H1 (cell line): ENCODE data around the gene NMD3. TPM values are rescaled to one million over a fixed set of nuclear protein-coding genes. Genes with fewer than 3 reads are reported as not detected.

Experiments
- CTCF ChIA-PET: fragments of 300-600 bp; sonication (Branson Sonifier 250); formaldehyde crosslinking; loops from one replicate; lab custom pipeline; 2021; ENCODE audit not compliant: partially characterized antibody; lab: Charles Lee
- POLR2A ChIA-PET: fragments of 300-600 bp; sonication (Branson Sonifier 250); formaldehyde crosslinking; loops from one replicate; lab custom pipeline; 2021; ENCODE audit warnings: inconsistent platforms; ENCODE audit not compliant: partially characterized antibody; lab: Charles Lee
- DNase-seq, 2 experiments: peaks; one replicate each; pipeline versions ENCODE4 v3.0.0 to v3.0.0-alpha.2; 2010 to 2022; ENCODE audit warnings: low spot score in 2 of 2, low read depth in 1 of 2, mixed read lengths in 1 of 2
- FAIRE-seq: peaks from 2 replicates; lab custom pipeline; 2011; peaks lifted over from hg19 to GRCh38; lab: Jason Lieb, UNC
- H2AFZ ChIP-seq: 2 replicates; pipeline ENCODE4 v1.8.1; 2012; ENCODE audit warnings: low read length, inconsistent platforms
- H2AK5ac ChIP-seq: 2 replicates; pipeline ENCODE4 v1.6.1; 2013; ENCODE audit warnings: low read depth, low read length
- H2BK120ac ChIP-seq: replicated peaks from 2 replicates; pipeline ENCODE3; 2013; ENCODE audit warnings: low read depth, low read length, inconsistent platforms
- H2BK12ac ChIP-seq: 2 replicates; pipeline ENCODE4 v1.6.1; 2013; ENCODE audit warnings: low read depth, low read length
- H2BK15ac ChIP-seq: 2 replicates; pipeline ENCODE4 v1.6.1; 2013; ENCODE audit warnings: low read length
- H2BK20ac ChIP-seq: 2 replicates; pipeline ENCODE4 v1.6.1; 2013; ENCODE audit warnings: low read length
- H2BK5ac ChIP-seq: 2 replicates; pipeline ENCODE4 v1.6.1; 2013; ENCODE audit warnings: low read depth, low read length
- H3K14ac ChIP-seq: 2 replicates; pipeline ENCODE4 v1.6.1; 2013; ENCODE audit warnings: inconsistent platforms; ENCODE audit not compliant: insufficient read length
- H3K18ac ChIP-seq: 2 replicates; pipeline ENCODE4 v1.6.1; 2013; ENCODE audit warnings: low read length; ENCODE audit errors: extremely low read depth
- H3K23ac ChIP-seq: 2 replicates; pipeline ENCODE4 v1.6.1; 2013; ENCODE audit warnings: inconsistent platforms; ENCODE audit not compliant: insufficient read length
- H3K23me2 ChIP-seq: 2 replicates; pipeline ENCODE4 v1.6.1; 2013; ENCODE audit warnings: low read depth, low read length
- H3K27ac ChIP-seq: 2 replicates; pipeline ENCODE4 v1.6.1; 2011; ENCODE audit warnings: low read depth, low read length, inconsistent platforms
- H3K27me3 ChIP-seq, 4 experiments: replicated peaks in 1 of 4; 1 replicate in 1 of 4; 2 replicates in 3 of 4; pipeline versions ENCODE4 v1.6.1 to v1.8.1; 2011 to 2013; ENCODE audit warnings: low read length in 3 of 4, mild to moderate bottlenecking in 3 of 4, inconsistent platforms in 2 of 4, mixed read lengths in 2 of 4, moderate library complexity in 1 of 4; ENCODE audit not compliant: control insufficient read depth in 3 of 4, insufficient read depth in 3 of 4; ENCODE audit errors: extremely low read depth in 1 of 4
- H3K36me3 ChIP-seq, 4 experiments: 2 replicates each; pipeline versions ENCODE4 v1.6.1 to v1.8.1; 2011 to 2013; ENCODE audit warnings: mild to moderate bottlenecking in 4 of 4, low read length in 3 of 4, moderate library complexity in 2 of 4, control low read depth in 1 of 4, inconsistent platforms in 1 of 4; ENCODE audit not compliant: insufficient read depth in 4 of 4, control insufficient read depth in 2 of 4
- H3K4ac ChIP-seq: replicated peaks from 2 replicates; pipeline ENCODE3; 2013; ENCODE audit warnings: low read length, low read depth, mixed read lengths, inconsistent platforms; ENCODE audit not compliant: insufficient read length
- H3K4me1 ChIP-seq, 4 experiments: replicated peaks in 1 of 4; 1 replicate in 1 of 4; 2 replicates in 3 of 4; pipeline versions ENCODE4 v1.6.1 to v1.8.1; 2011 to 2013; ENCODE audit warnings: low read length in 3 of 4, inconsistent platforms in 2 of 4, mixed read lengths in 1 of 4; ENCODE audit not compliant: insufficient read depth in 4 of 4, control insufficient read depth in 3 of 4
- H3K4me2 ChIP-seq, 2 experiments: 2 replicates each; pipeline versions ENCODE4 v1.6.1 to v1.8.1; 2011 to 2013; ENCODE audit warnings: low read depth in 2 of 2, low read length in 2 of 2, control low read depth in 1 of 2, inconsistent platforms in 1 of 2, mild to moderate bottlenecking in 1 of 2; ENCODE audit not compliant: insufficient read depth in 1 of 2
- H3K4me3 ChIP-seq, 4 experiments: fragments of 200-600, 300-600 bp in 1 of 4; sonication (generic), shearing (Covaris generic), sonication (Bioruptor Twin) in 1 of 4; 2 replicates each; pipeline versions ENCODE4 v1.5.1 to v1.8.1; 2011 to 2016; ENCODE audit warnings: low read length in 4 of 4, low read depth in 3 of 4, control low read depth in 2 of 4, inconsistent platforms in 2 of 4, mild to moderate bottlenecking in 2 of 4, mixed read lengths in 1 of 4, moderate library complexity in 1 of 4; ENCODE audit not compliant: insufficient read depth in 2 of 4; ENCODE audit errors: extremely low read depth in 1 of 4
- H3K56ac ChIP-seq: replicated peaks from 2 replicates; pipeline ENCODE3; 2013; ENCODE audit warnings: low read depth, mild to moderate bottlenecking, mixed read lengths, low read length, inconsistent platforms; ENCODE audit not compliant: insufficient read length
- H3K79me1 ChIP-seq: 2 replicates; pipeline ENCODE4 v1.6.1; 2013; ENCODE audit warnings: low read depth, low read length, control low read depth
- H3K79me2 ChIP-seq, 2 experiments: 2 replicates each; pipeline versions ENCODE4 v1.6.1 to v1.8.1; 2012 to 2013; ENCODE audit warnings: low read length in 2 of 2, mild to moderate bottlenecking in 2 of 2, inconsistent platforms in 1 of 2; ENCODE audit not compliant: insufficient read depth in 2 of 2, control insufficient read depth in 1 of 2
- H3K9ac ChIP-seq, 4 experiments: replicated peaks in 1 of 4; 1 replicate in 1 of 4; 2 replicates in 3 of 4; pipeline versions ENCODE4 v1.6.1 to v1.8.1; 2011 to 2013; ENCODE audit warnings: low read depth in 3 of 4, low read length in 3 of 4, control low read depth in 2 of 4, mild to moderate bottlenecking in 2 of 4, moderate library complexity in 2 of 4, inconsistent platforms in 1 of 4; ENCODE audit errors: extremely low read depth in 1 of 4
- H3K9me3 ChIP-seq, 2 experiments: 2 replicates each; pipeline versions ENCODE4 v1.6.1 to v1.8.1; 2012 to 2013; ENCODE audit warnings: mild to moderate bottlenecking in 2 of 2, moderate library complexity in 2 of 2, control low read depth in 1 of 2, inconsistent platforms in 1 of 2, low read depth in 1 of 2, low read length in 1 of 2, mixed read lengths in 1 of 2; ENCODE audit not compliant: insufficient read depth in 2 of 2
- H4K20me1 ChIP-seq, 2 experiments: replicated peaks in 1 of 2; 2 replicates each; pipeline versions ENCODE3 to v1.8.1; 2011 to 2013; ENCODE audit warnings: inconsistent platforms in 2 of 2, low read length in 2 of 2, mild to moderate bottlenecking in 1 of 2; ENCODE audit not compliant: insufficient read depth in 2 of 2, control insufficient read depth in 1 of 2
- H4K5ac ChIP-seq: 2 replicates; pipeline ENCODE4 v1.6.1; 2013; ENCODE audit warnings: low read length, low read depth, mixed read lengths, inconsistent platforms; ENCODE audit not compliant: insufficient read length
- H4K8ac ChIP-seq: 2 replicates; pipeline ENCODE4 v1.8.0; 2013; ENCODE audit warnings: mild to moderate bottlenecking, moderate library complexity, low read length, inconsistent platforms; ENCODE audit not compliant: insufficient read depth; ENCODE audit errors: extremely low read depth
- H4K91ac ChIP-seq: replicated peaks from 2 replicates; pipeline ENCODE3; 2013; ENCODE audit warnings: low read length, mixed read lengths, inconsistent platforms; ENCODE audit not compliant: insufficient read length
- BRCA1 ChIP-seq: IDR thresholded peaks from 2 replicates; pipeline ENCODE4 v1.6.1; 2012; ENCODE audit warnings: low read depth, low read length, improper control_type of control experiment
- CHD1 ChIP-seq: IDR thresholded peaks from 2 replicates; pipeline ENCODE4 v1.6.1; 2012; ENCODE audit warnings: low read depth, low read length, improper control_type of control experiment
- CTBP2 ChIP-seq: IDR thresholded peaks from 2 replicates; pipeline ENCODE4 v1.7.0; 2011; ENCODE audit warnings: borderline replicate concordance, mild to moderate bottlenecking, moderate library complexity, mixed read lengths, low read length; ENCODE audit not compliant: insufficient read depth, insufficient read length
- FOSL1 ChIP-seq: IDR thresholded peaks from 2 replicates; pipeline ENCODE4 v1.6.1; 2011; ENCODE audit warnings: mild to moderate bottlenecking, low read depth, low read length, moderate library complexity; ENCODE audit not compliant: insufficient read depth
- HDAC2 ChIP-seq, 2 experiments: fragments of 300-600 bp in 1 of 2; sonication (generic) in 1 of 2; IDR thresholded peaks; 2 replicates each; pipeline ENCODE4 v1.6.1; 2011 to 2012; ENCODE audit warnings: low read depth in 2 of 2, low read length in 2 of 2, mild to moderate bottlenecking in 2 of 2, moderate library complexity in 2 of 2, borderline replicate concordance in 1 of 2, inconsistent platforms in 1 of 2
- KDM1A ChIP-seq: fragments of 200-600, 300-600 bp; sonication (generic); IDR thresholded peaks from 2 replicates; pipeline ENCODE4 v1.7.1; 2016; ENCODE audit warnings: mild to moderate bottlenecking, low read length, borderline replicate concordance
- PHF8 ChIP-seq: fragments of 200-600 bp; sonication (generic); conservative IDR thresholded peaks from 2 replicates; pipeline ENCODE4 v1.7.1; 2012; ENCODE audit warnings: low read depth, mild to moderate bottlenecking, inconsistent platforms, low read length, moderate library complexity
- SIX5 ChIP-seq: IDR thresholded peaks from 2 replicates; pipeline ENCODE4 v1.6.1; 2011; ENCODE audit warnings: mild to moderate bottlenecking, low read depth, low read length
- WGBS, 2 experiments: shearing (Covaris generic) in 1 of 2; methylation state at CpG; one replicate each; pipeline versions ENCODE4 v1.1.6 to v1.1.7; 2013 to 2015; ENCODE audit warnings: low lambda C conversion rate in 2 of 2, mixed read lengths in 2 of 2, inconsistent platforms in 1 of 2, low coverage in 1 of 2, missing lambda C conversion rate in 1 of 2; ENCODE audit not compliant: insufficient replicate concordance in 2 of 2, insufficient coverage in 1 of 2, insufficient read length in 1 of 2; ENCODE audit errors: extremely low coverage in 1 of 2, missing lambda C conversion rate in 1 of 2; 5-methylcytosine and 5-hydroxymethylcytosine counted together
- polyA plus RNA-seq, 7 experiments: library from polyadenylated mRNA; depleted of rRNA in 3 of 7; stranded (reverse) in 5 of 7; unstranded in 2 of 7; fragments of >200 nt in 5 of 7; fragments of 200-250 nt in 2 of 7; gene quantifications; 1 replicate in 5 of 7; 2 replicates in 1 of 7; 4 replicates in 1 of 7; pipeline versions ENCODE4 v1.2.1 to v1.2.3, GENCODE V29; 2011 to 2013; ENCODE audit warnings: missing spikeins in 2 of 7, mixed read lengths in 2 of 7
- total RNA-seq: library from RNA; stranded (reverse); fragmentation: NEBNext Ultra II Directional; extraction: Animal tissue kit (Norgen Biotek cat#: 25700); gene quantifications from 2 replicates; pipeline ENCODE4 v1.2.1, GENCODE V29; 2021
- TF ChIP-seq, protein P1 (sequence below), 3 experiments: IDR thresholded peaks; 1 replicate in 2 of 3; 2 replicates in 1 of 3; pipeline versions ENCODE4 v1.5.1 to v1.6.1; 2011; ENCODE audit warnings: low read length in 3 of 3, mild to moderate bottlenecking in 3 of 3, inconsistent platforms in 2 of 3, low read depth in 1 of 3, moderate library complexity in 1 of 3; ENCODE audit not compliant: insufficient read depth in 1 of 3; ENCODE audit errors: control extremely low read depth in 1 of 3

NMD3 gene
- total and polyA plus RNA-seq, 2 of the 8 experiments (the other 6 are each of a cell fraction or from before 2014, with no cell fraction given) = 12.1 to 64.2 TPM

DNA sequence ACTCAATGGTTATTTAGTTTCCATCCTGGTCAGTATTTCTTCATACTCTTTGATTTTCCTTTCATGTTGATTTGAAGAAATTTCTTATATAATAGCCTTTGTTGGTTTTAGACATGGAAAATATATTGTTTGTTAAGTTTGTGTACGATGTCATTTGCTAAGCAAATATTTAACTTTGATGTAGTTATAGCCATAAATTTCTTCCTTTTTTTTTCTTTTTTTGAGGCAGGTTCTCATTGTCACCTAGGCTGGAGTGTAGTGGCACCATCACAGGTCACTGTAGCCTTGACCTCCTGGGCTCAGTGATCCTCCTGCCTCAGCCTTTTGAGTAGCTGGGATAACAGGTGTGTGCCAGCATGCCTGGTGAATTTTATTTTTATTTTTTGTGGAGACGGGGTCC is 51.4 kb downstream of the NMD3 start:
- no peak for FAIRE-seq

More for the DNA sequence above, 51.4 kb downstream of the NMD3 start:
- no peak overlapping the region for H3K9ac ChIP-seq
- TF ChIP-seq BRCA1 (no peak), FOSL1 (no peak), HDAC2 (IDR thresholded peaks at IDR 0.05; ENCODE audit: borderline replicate concordance in 1 of 2, low read depth in 2 of 2, low read length in 2 of 2) (no peak), PHF8 (no peak), SIX5 (no peak), KDM1A (no peak), CTBP2 (no peak), CHD1 (no peak)
- TF ChIP-seq, protein P1, sequence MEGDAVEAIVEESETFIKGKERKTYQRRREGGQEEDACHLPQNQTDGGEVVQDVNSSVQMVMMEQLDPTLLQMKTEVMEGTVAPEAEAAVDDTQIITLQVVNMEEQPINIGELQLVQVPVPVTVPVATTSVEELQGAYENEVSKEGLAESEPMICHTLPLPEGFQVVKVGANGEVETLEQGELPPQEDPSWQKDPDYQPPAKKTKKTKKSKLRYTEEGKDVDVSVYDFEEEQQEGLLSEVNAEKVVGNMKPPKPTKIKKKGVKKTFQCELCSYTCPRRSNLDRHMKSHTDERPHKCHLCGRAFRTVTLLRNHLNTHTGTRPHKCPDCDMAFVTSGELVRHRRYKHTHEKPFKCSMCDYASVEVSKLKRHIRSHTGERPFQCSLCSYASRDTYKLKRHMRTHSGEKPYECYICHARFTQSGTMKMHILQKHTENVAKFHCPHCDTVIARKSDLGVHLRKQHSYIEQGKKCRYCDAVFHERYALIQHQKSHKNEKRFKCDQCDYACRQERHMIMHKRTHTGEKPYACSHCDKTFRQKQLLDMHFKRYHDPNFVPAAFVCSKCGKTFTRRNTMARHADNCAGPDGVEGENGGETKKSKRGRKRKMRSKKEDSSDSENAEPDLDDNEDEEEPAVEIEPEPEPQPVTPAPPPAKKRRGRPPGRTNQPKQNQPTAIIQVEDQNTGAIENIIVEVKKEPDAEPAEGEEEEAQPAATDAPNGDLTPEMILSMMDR (IDR thresholded peaks at IDR 0.05; ENCODE audit: control extremely low read depth in 1 of 3, insufficient read depth in 1 of 3, low read depth in 1 of 3, low read length in 3 of 3) = no peak
- H3K23me2 ChIP-seq = no peaks in the 10 kb centered on the region
- no peak overlapping the region for H2BK12ac ChIP-seq
- DNase-seq = no peak
- H3K4me2 ChIP-seq = no peak overlapping the region
- H2BK20ac ChIP-seq = no peak overlapping the region
- H2AK5ac ChIP-seq = no peak overlapping the region
- H3K27ac ChIP-seq = no peak overlapping the region
- H3K18ac ChIP-seq = no peak overlapping the region
- no peaks in the 10 kb centered on the region for H3K79me2 ChIP-seq
- 86% methylated on average over 2 of the region's 2 CpGs; no CpG with 5 or more reads in 1 of the 2 experiments for WGBS, 2 experiments
- H3K56ac ChIP-seq = no peak overlapping the region
- H3K4me3 ChIP-seq = no peak overlapping the region
- H2BK15ac ChIP-seq = no peak overlapping the region
- no peak overlapping the region for H4K91ac ChIP-seq
- H4K20me1 ChIP-seq = no peaks in the 10 kb centered on the region
- H4K5ac ChIP-seq = no peak overlapping the region
- no peak overlapping the region for H3K14ac ChIP-seq
- 0 out of 4 replicates have a peak, but pooled peaks cover 2 to 5% of the 10 kb centered on the region in 2 experiments for H3K9me3 ChIP-seq
- no peak overlapping the region for H4K8ac ChIP-seq
- H3K27me3 ChIP-seq = no peaks in the 10 kb centered on the region
- no peak overlapping the region for H2BK5ac ChIP-seq
- no peak overlapping the region for H2AFZ ChIP-seq
- CTCF ChIA-PET = interaction anchor here (1.0 to 2.9 kb wide), 5 partner anchors 12 to 150 kb away, joined by 3 to 18 read pairs (median 3); no protein-coding TSS in a partner anchor
- no peak overlapping the region for H2BK120ac ChIP-seq
- no peak overlapping the region for H3K23ac ChIP-seq
- POLR2A ChIA-PET = no interaction called here
- H3K4ac ChIP-seq = no peak overlapping the region
- H3K79me1 ChIP-seq = no peaks in the 10 kb centered on the region
- no peaks in the 10 kb centered on the region; a peak in 1 of 7 replicates for H3K4me1 ChIP-seq
- peaks cover 0 to 10% (median 0%) of the 10 kb centered on the region in 4 experiments; a peak in 2 of 8 replicates for H3K36me3 ChIP-seq
